Stromal cell of bone marrow (primary cell): ENCODE results near the gene SCRN3.
"Not testable (repeated sequence)": the region's sequence is repeated elsewhere in the genome, so short reads cannot be mapped to it uniquely, and the experiment has no call there.

Source experiments
- DNase-seq: peaks from one replicate; pipeline ENCODE4 v3.0.0-alpha.2; 2012; ENCODE audit warnings: low read depth

SCRN3 gene

GRCh38 chr2:174403628-174404027, 8.1 kb downstream of the SCRN3 start:
- DNase-seq, result no peak

- DNase-seq, result not testable (repeated sequence)
These were observed 14.5 kb downstream of the SCRN3 start for GRCh38 chr2:174410039-174410438.

GRCh38 chr2:174412256-174412655, 16.7 kb downstream of the SCRN3 start:
- no peak for DNase-seq

GRCh38 chr2:174428214-174428613, 32.7 kb downstream of the SCRN3 start:
- DNase-seq, result no peak

- DNase-seq, result no peak
These were observed 34.5 kb downstream of the SCRN3 start for GRCh38 chr2:174430066-174430465.

- DNase-seq, result no peak
These were observed 36.4 kb downstream of the SCRN3 start for GRCh38 chr2:174431902-174432301.

GRCh38 chr2:174436351-174436750, 40.8 kb downstream of the SCRN3 start:
- DNase-seq, result no peak

GRCh38 chr2:174438146-174438886, 42.8 kb downstream of the SCRN3 start:
- no peak for DNase-seq

GRCh38 chr2:174439323-174439722, 43.8 kb downstream of the SCRN3 start:
- no peak for DNase-seq

- no peak for DNase-seq
These were observed 44.4 kb downstream of the SCRN3 start for GRCh38 chr2:174439950-174440349.

GRCh38 chr2:174442546-174443510, 47.3 kb downstream of the SCRN3 start:
- peak; percentile 65 for DNase-seq

- DNase-seq, result no peak
These were observed 49.2 kb downstream of the SCRN3 start for GRCh38 chr2:174444761-174445160.

- DNase-seq, result peak; percentile 13
These were observed 49.7 kb downstream of the SCRN3 start for GRCh38 chr2:174445248-174445647.

GRCh38 chr2:174446531-174446930, 51.0 kb downstream of the SCRN3 start:
- no peak for DNase-seq

- DNase-seq, result no peak
These were observed 53.5 kb downstream of the SCRN3 start for GRCh38 chr2:174449033-174449432.

- no peak for DNase-seq
These were observed 54.7 kb downstream of the SCRN3 start for GRCh38 chr2:174450021-174450816.

GRCh38 chr2:174454566-174454965, 59.0 kb downstream of the SCRN3 start:
- no peak for DNase-seq

GRCh38 chr2:174461221-174461620, 65.7 kb downstream of the SCRN3 start:
- no peak for DNase-seq

- no peak for DNase-seq
These were observed 69.8 kb downstream of the SCRN3 start for GRCh38 chr2:174465327-174465726.

GRCh38 chr2:174473796-174474195, 78.3 kb downstream of the SCRN3 start:
- DNase-seq, result no peak

- no peak for DNase-seq
These were observed 82.2 kb downstream of the SCRN3 start for GRCh38 chr2:174477759-174478158.
